ENCODE measurements around the gene CPSF3. TPM values are rescaled to one million over a fixed set of nuclear protein-coding genes. Genes with fewer than 3 reads are reported as not detected.
A peak's percentile ranks its signal among the peaks of the same experiment; 100 is the strongest.

Gene CPSF3
- total and polyA plus RNA-seq, 2 of the 13 experiments (the other 11 are each of a cell fraction or from before 2014, with no cell fraction given), result 19.8 to 93.0 TPM

DNA sequence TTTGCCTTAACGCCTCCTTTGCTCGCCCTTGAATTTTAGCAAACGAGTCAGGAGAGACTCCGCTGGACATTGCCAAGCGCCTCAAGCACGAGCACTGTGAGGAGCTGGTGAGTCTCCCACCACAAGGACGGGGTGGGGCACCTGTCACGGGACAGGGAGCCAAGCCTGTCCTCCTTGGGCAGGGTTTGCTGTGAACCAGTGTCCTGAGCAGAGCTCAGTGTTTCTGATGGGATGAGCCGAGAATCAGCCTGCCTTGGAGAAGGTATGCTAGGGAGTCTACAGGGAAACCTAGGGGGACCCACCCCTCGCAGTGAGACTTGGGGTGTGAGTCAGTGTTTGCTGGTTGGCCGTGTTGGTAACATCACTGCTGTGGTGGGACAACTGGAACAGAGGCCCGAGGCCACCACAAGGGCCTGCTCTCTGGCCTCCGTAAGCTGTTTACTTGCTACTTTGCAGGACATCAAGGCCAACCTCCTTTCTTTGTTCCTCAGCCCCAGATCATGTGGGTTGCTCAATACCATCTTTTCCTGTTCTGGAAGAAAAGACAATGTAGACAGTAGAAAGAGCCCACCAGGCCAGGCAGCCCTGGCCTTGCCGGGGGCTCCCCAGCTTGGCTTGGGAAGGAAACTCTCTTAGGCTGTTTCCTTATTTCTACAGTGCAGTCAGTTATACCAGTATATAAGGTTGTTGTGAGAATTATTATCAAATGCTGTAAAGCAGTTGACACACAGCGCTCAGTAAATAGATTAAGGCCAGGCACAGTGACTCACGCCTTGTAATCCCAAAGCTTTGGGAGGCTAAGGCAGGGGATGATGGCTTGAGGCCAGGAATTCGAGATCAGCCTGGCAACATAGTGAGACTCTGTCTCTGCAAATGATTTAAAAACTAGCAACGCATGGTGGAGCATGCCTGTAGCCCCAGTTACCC is 42.5 kb upstream of the CPSF3 start (continued):
- TF ChIP-seq STAG1 (CRISPR knock-in tag; IDR thresholded peaks at IDR 0.05) (peak; percentile 16; the same call in 1 of the 2 replicates), SMARCC2 (IDR thresholded peaks at IDR 0.05) (no peak), TGIF2 (CRISPR knock-in tag; IDR thresholded peaks at IDR 0.05) (no peak), ZNF10 (CRISPR knock-in tag; IDR thresholded peaks at IDR 0.05; ENCODE audit: borderline replicate concordance, low read depth) (no peak), MBD4 (IDR thresholded peaks at IDR 0.05; ENCODE audit: borderline replicate concordance, low read length) (no peak), LCORL (IDR thresholded peaks at IDR 0.05) (no peak), LCORL (CRISPR knock-in tag; IDR thresholded peaks at IDR 0.05) (peak; percentile 52; the same call in 1 of the 2 replicates), KDM5A (IDR thresholded peaks at IDR 0.05; ENCODE audit: borderline replicate concordance, low read length) (no peak), HOXA5 (CRISPR knock-in tag; IDR thresholded peaks at IDR 0.05) (0 out of 2 replicates have a peak, but pooled peaks have one; percentile 54), WIZ (CRISPR knock-in tag; IDR thresholded peaks at IDR 0.05) (no peak), RARG (CRISPR knock-in tag; IDR thresholded peaks at IDR 0.05; ENCODE audit: low read depth) (no peak), HOXA3 (CRISPR knock-in tag; IDR thresholded peaks at IDR 0.05) (peak; percentile 69), ZNF790 (CRISPR knock-in tag; IDR thresholded peaks at IDR 0.05; ENCODE audit: borderline replicate concordance) (no peak), POLR2AphosphoS2 (IDR thresholded peaks at IDR 0.05; ENCODE audit: low read depth, low read length) (no peak), SP5 (CRISPR knock-in tag; IDR thresholded peaks at IDR 0.05; ENCODE audit: borderline replicate concordance, low read depth) (peak; percentile 55; the same call in 1 of the 2 replicates), ZFP90 (CRISPR knock-in tag; IDR thresholded peaks at IDR 0.05; ENCODE audit: borderline replicate concordance) (peak; percentile 62; the same call in 1 of the 2 replicates), MAFG (CRISPR knock-in tag; IDR thresholded peaks at IDR 0.05) (no peak), ZNF101 (CRISPR knock-in tag; IDR thresholded peaks at IDR 0.05; ENCODE audit: borderline replicate concordance, low read depth) (no peak), ZNF331 (CRISPR knock-in tag; IDR thresholded peaks at IDR 0.05) (no peak), ZNF652 (CRISPR knock-in tag; IDR thresholded peaks at IDR 0.05; ENCODE audit: borderline replicate concordance, low read depth) (no peak)
- TF ChIP-seq, protein P1, sequence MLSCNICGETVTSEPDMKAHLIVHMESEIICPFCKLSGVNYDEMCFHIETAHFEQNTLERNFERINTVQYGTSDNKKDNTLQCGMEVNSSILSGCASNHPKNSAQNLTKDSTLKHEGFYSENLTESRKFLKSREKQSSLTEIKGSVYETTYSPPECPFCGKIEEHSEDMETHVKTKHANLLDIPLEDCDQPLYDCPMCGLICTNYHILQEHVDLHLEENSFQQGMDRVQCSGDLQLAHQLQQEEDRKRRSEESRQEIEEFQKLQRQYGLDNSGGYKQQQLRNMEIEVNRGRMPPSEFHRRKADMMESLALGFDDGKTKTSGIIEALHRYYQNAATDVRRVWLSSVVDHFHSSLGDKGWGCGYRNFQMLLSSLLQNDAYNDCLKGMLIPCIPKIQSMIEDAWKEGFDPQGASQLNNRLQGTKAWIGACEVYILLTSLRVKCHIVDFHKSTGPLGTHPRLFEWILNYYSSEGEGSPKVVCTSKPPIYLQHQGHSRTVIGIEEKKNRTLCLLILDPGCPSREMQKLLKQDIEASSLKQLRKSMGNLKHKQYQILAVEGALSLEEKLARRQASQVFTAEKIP (CRISPR knock-in tag; IDR thresholded peaks at IDR 0.05; ENCODE audit: borderline replicate concordance), result no peak
- TF ChIP-seq, protein P2, sequence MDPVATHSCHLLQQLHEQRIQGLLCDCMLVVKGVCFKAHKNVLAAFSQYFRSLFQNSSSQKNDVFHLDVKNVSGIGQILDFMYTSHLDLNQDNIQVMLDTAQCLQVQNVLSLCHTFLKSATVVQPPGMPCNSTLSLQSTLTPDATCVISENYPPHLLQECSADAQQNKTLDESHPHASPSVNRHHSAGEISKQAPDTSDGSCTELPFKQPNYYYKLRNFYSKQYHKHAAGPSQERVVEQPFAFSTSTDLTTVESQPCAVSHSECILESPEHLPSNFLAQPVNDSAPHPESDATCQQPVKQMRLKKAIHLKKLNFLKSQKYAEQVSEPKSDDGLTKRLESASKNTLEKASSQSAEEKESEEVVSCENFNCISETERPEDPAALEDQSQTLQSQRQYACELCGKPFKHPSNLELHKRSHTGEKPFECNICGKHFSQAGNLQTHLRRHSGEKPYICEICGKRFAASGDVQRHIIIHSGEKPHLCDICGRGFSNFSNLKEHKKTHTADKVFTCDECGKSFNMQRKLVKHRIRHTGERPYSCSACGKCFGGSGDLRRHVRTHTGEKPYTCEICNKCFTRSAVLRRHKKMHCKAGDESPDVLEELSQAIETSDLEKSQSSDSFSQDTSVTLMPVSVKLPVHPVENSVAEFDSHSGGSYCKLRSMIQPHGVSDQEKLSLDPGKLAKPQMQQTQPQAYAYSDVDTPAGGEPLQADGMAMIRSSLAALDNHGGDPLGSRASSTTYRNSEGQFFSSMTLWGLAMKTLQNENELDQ (CRISPR knock-in tag; IDR thresholded peaks at IDR 0.05; ENCODE audit: borderline replicate concordance), result no peak
- TF ChIP-seq, protein P3, sequence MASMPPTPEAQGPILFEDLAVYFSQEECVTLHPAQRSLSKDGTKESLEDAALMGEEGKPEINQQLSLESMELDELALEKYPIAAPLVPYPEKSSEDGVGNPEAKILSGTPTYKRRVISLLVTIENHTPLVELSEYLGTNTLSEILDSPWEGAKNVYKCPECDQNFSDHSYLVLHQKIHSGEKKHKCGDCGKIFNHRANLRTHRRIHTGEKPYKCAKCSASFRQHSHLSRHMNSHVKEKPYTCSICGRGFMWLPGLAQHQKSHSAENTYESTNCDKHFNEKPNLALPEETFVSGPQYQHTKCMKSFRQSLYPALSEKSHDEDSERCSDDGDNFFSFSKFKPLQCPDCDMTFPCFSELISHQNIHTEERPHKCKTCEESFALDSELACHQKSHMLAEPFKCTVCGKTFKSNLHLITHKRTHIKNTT (CRISPR knock-in tag; IDR thresholded peaks at IDR 0.05), result no peak
- TF ChIP-seq, protein P4, sequence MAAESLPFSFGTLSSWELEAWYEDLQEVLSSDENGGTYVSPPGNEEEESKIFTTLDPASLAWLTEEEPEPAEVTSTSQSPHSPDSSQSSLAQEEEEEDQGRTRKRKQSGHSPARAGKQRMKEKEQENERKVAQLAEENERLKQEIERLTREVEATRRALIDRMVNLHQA (CRISPR knock-in tag; IDR thresholded peaks at IDR 0.05), result no peak
- TF ChIP-seq, protein P5, sequence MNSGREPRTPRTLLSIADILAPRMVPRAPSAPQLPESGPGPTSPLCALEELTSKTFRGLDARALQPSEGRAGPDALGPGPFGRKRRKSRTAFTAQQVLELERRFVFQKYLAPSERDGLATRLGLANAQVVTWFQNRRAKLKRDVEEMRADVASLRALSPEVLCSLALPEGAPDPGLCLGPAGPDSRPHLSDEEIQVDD (CRISPR knock-in tag; IDR thresholded peaks at IDR 0.05; ENCODE audit: borderline replicate concordance), result no peak
